MCF 10A (cell line): ENCODE measurements around the gene TNFSF10. TPM values are rescaled to one million over a fixed set of nuclear protein-coding genes. Genes with fewer than 3 reads are reported as not detected.
A peak's percentile ranks its signal among the peaks of the same experiment; 100 is the strongest.
"Not testable (repeated sequence)": the region's sequence is repeated elsewhere in the genome, so short reads cannot be mapped to it uniquely, and the experiment has no call there.

Experiments
- Bru-seq: library from RNA; stranded (reverse); fragments of 400-500 nt; gene quantifications from one replicate; lab custom pipeline; 2021; lab: Mats Ljungman, UMichigan
- BruChase-seq, 2 experiments: library from RNA; stranded (reverse); fragments of 400-500 nt; gene quantifications; one replicate each; lab custom pipeline; 2021; lab: Mats Ljungman, UMichigan
- BruUV-seq: library from RNA; stranded (reverse); fragments of 400-500 nt; replicated peaks from 2 replicates; lab custom pipeline; 2021; lab: Mats Ljungman, UMichigan
- CTCF ChIA-PET: fragments of 300-600 bp; sonication (Branson Sonifier 250); formaldehyde crosslinking; extraction: SDS; loops from one replicate; lab custom pipeline; 2021; ENCODE audit warnings: antibody characterized with exemption, inconsistent platforms; lab: Yijun Ruan, JAX
- POLR2A ChIA-PET: fragments of 300-600, 350-650 bp; sonication (Branson Sonifier 250); formaldehyde crosslinking; extraction: SDS; loops from one replicate; lab custom pipeline; 2020; ENCODE audit warnings: antibody characterized with exemption, inconsistent platforms; lab: Yijun Ruan, JAX
- DNase-seq: peaks from one replicate; pipeline ENCODE4 v3.0.0-alpha.2; 2018; ENCODE audit not compliant: unreplicated experiment
- H3K27ac Mint-ChIP-seq: one replicate; pipeline ENCODE4 v1.8.0; 2022; ENCODE audit warnings: mild to moderate bottlenecking, low read depth, mixed read lengths; ENCODE audit not compliant: unreplicated experiment
- H3K27me3 Mint-ChIP-seq: one replicate; pipeline ENCODE4 v1.8.0; 2022; ENCODE audit warnings: mixed read lengths; ENCODE audit not compliant: insufficient read depth, unreplicated experiment
- H3K36me3 Mint-ChIP-seq: one replicate; pipeline ENCODE4 v1.8.0; 2022; ENCODE audit warnings: mild to moderate bottlenecking, moderate library complexity, mixed read lengths; ENCODE audit not compliant: insufficient read depth, unreplicated experiment
- H3K4me1 Mint-ChIP-seq: one replicate; pipeline ENCODE4 v1.8.0; 2022; ENCODE audit warnings: mixed read lengths; ENCODE audit not compliant: insufficient read depth, unreplicated experiment
- H3K4me3 Mint-ChIP-seq: one replicate; pipeline ENCODE4 v1.8.0; 2022; ENCODE audit warnings: mild to moderate bottlenecking, moderate library complexity, mixed read lengths; ENCODE audit not compliant: unreplicated experiment
- H3K9me3 Mint-ChIP-seq: one replicate; pipeline ENCODE4 v1.8.0; 2022; ENCODE audit warnings: mixed read lengths; ENCODE audit not compliant: unreplicated experiment
- intact Hi-C: fragments of 100-400 bp; cut with micrococcal nuclease; formaldehyde crosslinking; loops from 2 replicates; pipeline ENCODE4 v1.14.1; 2022
- long read RNA-seq: library from polyadenylated mRNA; stranded (forward); transcript quantifications from one replicate; pipeline ENCODE4 v2.0.0, GENCODE V29; 2022
- total RNA-seq: library from RNA; stranded (reverse); gene quantifications from 2 replicates; pipeline ENCODE4 v1.2.3, GENCODE V29; 2022
- TF ChIP-seq, protein P1 (sequence below): fragments of 200-600 bp; IDR thresholded peaks from one replicate; pipeline ENCODE4 v1.8.0; 2022; ENCODE audit warnings: antibody characterized with exemption, mild to moderate bottlenecking; ENCODE audit not compliant: unreplicated experiment

Gene TNFSF10
- total RNA-seq (0.25 and 0.54 TPM in 2 replicates), Bru-seq, nascent RNA (percentile 22 among the genes with signal in this experiment), BruChase-seq, experiment 1, labeled RNA remaining after a 6-hour chase (percentile 13 among the genes with signal in this experiment), BruChase-seq, experiment 2, labeled RNA remaining after a 2-hour chase (percentile 23 among the genes with signal in this experiment)
- long read RNA-seq, partial matches to known transcripts, result 0 of 1 reads
- long read RNA-seq, other reads (novel, unspliced or antisense), result 0 of 1 reads

DNA sequence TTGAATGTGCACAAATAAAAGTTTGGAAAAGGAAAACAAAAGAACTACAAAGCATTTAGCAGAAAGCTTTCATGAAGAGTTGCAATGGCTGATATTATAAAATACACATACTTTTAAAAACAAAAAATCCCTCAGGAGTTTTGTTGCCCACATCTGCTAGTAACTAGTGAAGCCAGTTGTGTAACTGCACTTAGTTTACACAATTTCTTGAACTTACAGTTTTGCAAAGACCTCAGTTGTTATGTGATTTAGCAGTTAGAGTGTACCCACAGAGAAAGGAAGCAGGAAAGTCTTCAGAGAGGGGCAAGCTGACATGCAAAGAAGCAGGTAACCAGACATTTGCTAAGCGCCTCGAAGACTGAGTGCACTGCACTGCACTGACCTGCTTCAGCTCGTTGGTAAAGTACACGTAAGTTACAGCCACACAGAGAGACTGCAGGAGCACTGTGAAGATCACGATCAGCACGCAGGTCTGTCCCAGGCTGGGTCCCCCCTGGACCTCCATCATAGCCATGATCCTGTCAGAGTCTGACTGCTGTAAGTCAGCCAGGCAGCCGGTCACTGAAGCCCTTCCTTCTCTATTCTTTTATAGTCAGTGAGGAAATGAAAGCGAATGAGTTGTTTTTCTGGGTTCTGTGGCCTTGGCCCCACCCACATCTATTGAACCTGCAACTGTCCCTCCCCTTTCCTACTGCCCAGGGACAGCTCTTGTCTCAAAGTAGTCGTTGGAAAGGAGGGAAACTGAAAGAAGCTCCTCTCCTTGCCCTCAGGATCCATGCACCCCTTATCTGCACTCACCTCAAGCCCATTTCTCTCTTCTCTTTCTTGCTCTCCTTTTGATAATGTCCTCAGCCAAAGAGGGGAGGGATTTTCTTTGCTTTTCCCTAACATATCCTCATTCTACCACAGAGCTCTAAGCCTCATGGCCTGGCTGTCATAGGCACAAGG is at the start of gene TNFSF10:
TNFSF10 (minus strand) TSS at position 560 of the 948 bp plus-strand sequence; CDS start at position 514, 46 bp downstream.
- no peaks in the 10 kb centered on the region for H3K27me3 Mint-ChIP-seq
- peak within 1 kb of the TSS; percentile 74 for H3K27ac Mint-ChIP-seq
- H3K4me3 Mint-ChIP-seq, result peak within 1 kb of the TSS; percentile 68
- peak; percentile 62 for DNase-seq
- CTCF ChIA-PET, result interaction anchor here (0.6 to 2.0 kb wide), 7 partner anchors 10 to 1642 kb away, joined by 3 to 13 read pairs (median 3); no protein-coding TSS in a partner anchor
- POLR2A ChIA-PET, result interaction anchor here (0.7 to 2.2 kb wide), 13 partner anchors 12 to 72 kb away, joined by 3 to 14 read pairs (median 5); no protein-coding TSS in a partner anchor
- no peaks in the 10 kb centered on the region for H3K9me3 Mint-ChIP-seq
- TF ChIP-seq, protein P1, sequence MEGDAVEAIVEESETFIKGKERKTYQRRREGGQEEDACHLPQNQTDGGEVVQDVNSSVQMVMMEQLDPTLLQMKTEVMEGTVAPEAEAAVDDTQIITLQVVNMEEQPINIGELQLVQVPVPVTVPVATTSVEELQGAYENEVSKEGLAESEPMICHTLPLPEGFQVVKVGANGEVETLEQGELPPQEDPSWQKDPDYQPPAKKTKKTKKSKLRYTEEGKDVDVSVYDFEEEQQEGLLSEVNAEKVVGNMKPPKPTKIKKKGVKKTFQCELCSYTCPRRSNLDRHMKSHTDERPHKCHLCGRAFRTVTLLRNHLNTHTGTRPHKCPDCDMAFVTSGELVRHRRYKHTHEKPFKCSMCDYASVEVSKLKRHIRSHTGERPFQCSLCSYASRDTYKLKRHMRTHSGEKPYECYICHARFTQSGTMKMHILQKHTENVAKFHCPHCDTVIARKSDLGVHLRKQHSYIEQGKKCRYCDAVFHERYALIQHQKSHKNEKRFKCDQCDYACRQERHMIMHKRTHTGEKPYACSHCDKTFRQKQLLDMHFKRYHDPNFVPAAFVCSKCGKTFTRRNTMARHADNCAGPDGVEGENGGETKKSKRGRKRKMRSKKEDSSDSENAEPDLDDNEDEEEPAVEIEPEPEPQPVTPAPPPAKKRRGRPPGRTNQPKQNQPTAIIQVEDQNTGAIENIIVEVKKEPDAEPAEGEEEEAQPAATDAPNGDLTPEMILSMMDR, result no peak
- intact Hi-C loops, result no loop called here
- BruUV-seq, result no TSS peak
- H3K4me1 Mint-ChIP-seq, result peaks cover 16% of the 10 kb centered on the region
- no peaks in the 10 kb centered on the region for H3K36me3 Mint-ChIP-seq

- intact Hi-C loops, result no loop called here
- Mint-ChIP-seq H3K4me1 (peaks cover 9% of the 10 kb centered on the region), H3K36me3 (no peaks in the 10 kb centered on the region), H3K27me3 (no peaks in the 10 kb centered on the region), H3K4me3 (no peak overlapping the region), H3K27ac (no peak overlapping the region), H3K9me3 (peaks cover 5% of the 10 kb centered on the region)
- POLR2A ChIA-PET, result interaction anchor here (0.9 to 1.4 kb wide), 6 partner anchors 10 to 26 kb away, joined by 3 read pairs; no protein-coding TSS in a partner anchor
- TF ChIP-seq, protein P1, result no peak
- DNase-seq, result no peak
- BruUV-seq, result no TSS peak
- CTCF ChIA-PET, result interaction anchor here (0.8 to 2.3 kb wide), 3 partner anchors 14 to 27 kb away, joined by 3 to 5 read pairs (median 3); no protein-coding TSS in a partner anchor
Measured at GRCh38 chr3:172569128-172570008, 46.1 kb upstream of the TNFSF10 start.

DNA sequence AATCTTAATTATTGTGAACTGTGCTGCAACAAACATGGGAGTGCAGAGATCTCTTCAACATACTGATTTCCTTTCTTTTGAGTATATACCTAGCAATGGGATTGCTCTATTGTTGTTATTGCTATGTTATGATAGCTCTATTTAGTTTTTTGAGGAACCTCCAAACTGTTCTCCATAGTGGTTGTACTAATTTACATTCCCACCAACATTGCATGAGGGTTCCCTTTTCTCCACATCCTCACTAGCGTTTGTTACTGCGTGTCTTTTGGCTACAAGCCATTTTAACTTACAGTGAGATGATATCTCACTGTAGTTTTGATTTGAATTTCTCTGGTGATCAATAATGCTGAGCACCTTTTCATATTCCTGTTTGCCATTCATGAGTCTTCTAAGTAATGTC is 45.5 kb upstream of the TNFSF10 start:
- ChIA-PET CTCF (interaction anchor here (2.3 kb wide), 1 partner anchor 14 kb away, joined by 5 read pairs; no protein-coding TSS in a partner anchor), POLR2A (interaction anchor here (1.2 to 1.4 kb wide), 5 partner anchors 9 to 26 kb away, joined by 3 read pairs; no protein-coding TSS in a partner anchor)
- Mint-ChIP-seq H3K27me3 (no peaks in the 10 kb centered on the region), H3K9me3 (peaks cover 5% of the 10 kb centered on the region), H3K4me3 (no peak overlapping the region), H3K36me3 (no peaks in the 10 kb centered on the region), H3K27ac (no peak overlapping the region), H3K4me1 (peaks cover 14% of the 10 kb centered on the region)
- no TSS peak for BruUV-seq
- intact Hi-C loops, result no loop called here
- no peak for DNase-seq
- TF ChIP-seq, protein P1, result no peak

GRCh38 chr3:172566785-172567184 is 43.6 kb upstream of the TNFSF10 start:
- H3K4me1 Mint-ChIP-seq, result peaks cover 31% of the 10 kb centered on the region

More at GRCh38 chr3:172566785-172567184, 43.6 kb upstream of the TNFSF10 start:
- CTCF ChIA-PET, H3K36me3 Mint-ChIP-seq, H3K27me3 Mint-ChIP-seq, POLR2A ChIA-PET, BruUV-seq, intact Hi-C loops, H3K9me3 Mint-ChIP-seq, H3K4me3 Mint-ChIP-seq, DNase-seq, H3K27ac Mint-ChIP-seq: not testable (repeated sequence)
